ENCODE data around the gene C2orf78.
A peak's percentile ranks its signal among the peaks of the same experiment; 100 is the strongest.
"Not testable (repeated sequence)": the region's sequence is repeated elsewhere in the genome, so short reads cannot be mapped to it uniquely, and the experiment has no call there.

The C2orf78 gene

DNA sequence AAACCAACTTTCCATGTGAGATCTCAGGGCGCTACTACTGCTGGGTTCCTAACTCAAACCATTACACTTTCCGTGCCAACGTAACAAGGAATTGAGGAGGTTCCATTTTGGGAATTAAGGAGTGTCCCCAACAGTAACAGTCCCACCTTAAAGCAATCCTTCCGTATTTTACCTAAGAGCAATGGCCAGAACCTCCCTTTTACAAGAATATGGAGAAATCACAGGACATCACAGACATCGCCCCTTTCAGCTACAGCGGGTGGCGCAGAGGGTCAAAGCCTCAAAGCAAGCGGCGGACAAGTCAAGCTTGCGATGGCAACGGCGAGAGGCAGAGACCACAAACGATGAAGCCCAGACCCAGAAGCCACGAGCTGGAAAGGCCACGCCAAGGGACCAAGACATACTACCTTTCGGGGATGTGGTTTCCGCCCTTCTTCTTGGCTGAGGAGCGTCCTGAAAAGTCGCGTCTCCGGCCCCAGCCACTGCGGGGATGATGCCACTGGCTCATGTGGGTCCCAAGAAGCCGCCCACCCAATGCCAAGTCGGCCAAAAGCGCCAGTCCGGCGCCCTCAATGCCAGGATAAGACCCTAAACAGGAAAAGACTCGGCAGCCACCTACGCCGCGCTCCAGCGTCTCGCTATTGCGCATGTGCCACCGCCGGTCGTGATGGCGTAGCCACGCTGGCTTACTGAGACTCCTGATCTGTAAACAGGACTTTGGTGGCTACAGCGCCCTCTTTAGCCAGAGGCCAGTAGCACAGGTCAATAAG lies 4.3 kb upstream of the C2orf78 start, which contains the start of gene DUSP11:
Gene DUSP11, minus strand, starts transcription at position 637 of the 770 bp plus-strand sequence. Its CDS starts 129 bp downstream, at position 508.
- DNase-seq: peak; percentile 97 to 99

DNA sequence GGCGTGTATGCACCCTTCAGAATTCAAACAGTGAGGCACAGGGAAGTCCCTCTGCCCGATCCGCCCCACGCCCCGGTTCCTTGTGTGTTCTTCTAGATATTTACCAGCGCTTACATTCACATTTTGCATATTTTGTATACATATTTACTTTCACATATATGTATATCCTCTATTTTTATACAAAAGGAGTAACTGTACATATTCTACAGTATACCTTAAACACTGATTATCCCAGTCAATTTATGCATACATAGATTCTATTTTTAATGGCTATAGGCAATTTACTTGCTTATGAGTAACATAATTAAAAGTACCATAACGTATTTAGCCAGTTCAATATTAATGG lies 3.8 kb upstream of the C2orf78 start:
- DNase-seq: no peak

DNA sequence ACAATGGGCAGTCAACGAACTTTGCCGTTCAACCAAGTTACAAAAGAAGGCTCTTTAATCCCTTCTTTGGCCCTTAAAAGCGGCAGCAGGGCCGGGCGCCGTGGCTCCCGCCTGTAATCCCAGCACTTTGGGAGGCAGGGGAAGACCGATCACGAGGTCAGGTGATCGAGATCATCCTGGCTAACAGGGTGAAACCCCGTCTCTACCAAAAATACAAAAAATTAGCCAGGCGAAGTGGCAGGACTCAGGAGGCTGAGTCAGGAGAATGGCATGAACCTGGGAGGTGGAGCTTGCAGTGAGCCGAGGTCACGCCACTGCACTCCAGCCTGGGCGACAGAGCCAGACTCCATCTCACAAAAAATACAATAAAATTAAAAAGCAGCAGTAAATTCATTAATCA lies 581 bp upstream of the C2orf78 start:
- DNase-seq: not testable (repeated sequence)

GRCh38 chr2:73811878-73812277 lies 27.9 kb downstream of the C2orf78 start:
- DNase-seq: no peak

DNA sequence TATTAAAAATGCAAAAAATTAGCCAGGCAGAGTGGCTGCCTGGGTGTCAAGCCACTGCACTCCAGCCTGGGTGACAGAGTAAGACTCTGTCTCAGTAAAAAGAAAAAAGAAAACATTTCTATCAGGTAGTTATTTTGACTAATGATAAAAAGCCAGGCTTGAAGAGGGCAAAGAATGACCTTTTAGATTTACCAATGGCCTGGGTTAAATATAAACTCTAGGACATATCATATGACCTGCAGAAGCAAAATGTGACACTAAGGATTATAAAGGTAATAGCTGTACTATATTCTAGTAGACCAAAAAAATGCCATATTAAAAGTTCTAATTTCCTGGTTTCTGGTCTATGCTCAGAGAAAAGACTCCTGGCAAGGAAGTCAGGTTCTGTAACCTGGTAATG lies 28.7 kb downstream of the C2orf78 start:
- no peak for DNase-seq

DNA sequence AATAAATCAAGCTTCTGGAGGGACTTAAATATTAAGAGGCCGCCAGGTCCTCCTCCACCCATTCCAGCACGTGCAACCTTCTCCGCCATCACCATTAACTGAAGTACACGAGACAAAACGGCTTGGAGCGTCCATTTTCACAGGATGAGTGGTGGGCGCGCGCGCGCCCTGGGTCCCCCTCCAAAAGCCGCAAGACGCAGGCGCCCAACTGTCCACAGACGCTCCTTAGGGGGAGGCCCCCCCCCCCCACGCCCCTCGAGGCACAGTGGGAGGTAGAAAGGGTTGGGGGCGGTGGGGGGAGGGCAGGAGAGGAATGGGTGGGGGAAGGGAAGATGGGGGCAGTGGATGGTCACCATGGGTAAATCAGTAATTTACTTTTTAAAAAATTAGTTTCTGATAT lies 34.3 kb downstream of the C2orf78 start:
- no peak for DNase-seq

DNA sequence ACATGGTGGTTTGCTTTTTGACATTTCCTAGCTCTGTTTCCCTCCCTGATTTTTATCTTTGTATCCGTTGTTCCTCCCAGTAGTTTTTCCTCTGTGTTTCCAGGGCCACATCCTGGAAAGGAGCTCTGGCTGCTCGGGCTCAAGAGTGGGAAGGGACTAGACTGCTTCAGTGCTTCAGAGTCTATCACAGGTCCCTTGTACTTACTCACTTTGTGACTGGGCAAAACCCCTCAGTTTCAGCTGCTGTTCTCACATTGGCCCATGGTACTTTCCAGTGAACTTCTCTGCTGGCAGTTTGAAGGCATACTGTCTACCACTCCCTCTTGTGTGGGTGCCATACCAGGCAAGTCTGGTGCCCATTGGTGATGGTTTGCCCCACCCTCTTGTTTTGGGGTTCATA lies 37.2 kb downstream of the C2orf78 start:
- peak in 1 of 2 donors; percentile 27 for DNase-seq

DNA sequence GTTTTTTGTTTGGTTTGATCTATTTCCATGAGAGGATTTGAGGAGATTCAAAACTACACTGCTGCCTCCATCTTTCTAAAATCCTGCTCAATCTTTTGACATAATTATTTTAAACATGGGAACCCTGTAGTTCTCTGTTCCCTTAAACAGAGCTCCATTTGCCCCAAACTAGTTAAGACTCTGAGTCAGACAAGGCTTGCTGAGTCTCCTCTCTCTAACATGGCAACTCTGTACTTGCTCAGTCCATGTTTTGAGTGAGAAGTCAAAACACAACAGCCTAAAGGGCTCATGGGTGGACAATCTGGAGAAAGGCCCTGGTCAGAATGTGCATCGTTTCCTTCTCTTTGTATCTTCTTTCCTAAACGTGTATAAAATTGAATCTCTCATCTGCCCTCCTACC lies 37.7 kb downstream of the C2orf78 start:
- no peak for DNase-seq

DNA sequence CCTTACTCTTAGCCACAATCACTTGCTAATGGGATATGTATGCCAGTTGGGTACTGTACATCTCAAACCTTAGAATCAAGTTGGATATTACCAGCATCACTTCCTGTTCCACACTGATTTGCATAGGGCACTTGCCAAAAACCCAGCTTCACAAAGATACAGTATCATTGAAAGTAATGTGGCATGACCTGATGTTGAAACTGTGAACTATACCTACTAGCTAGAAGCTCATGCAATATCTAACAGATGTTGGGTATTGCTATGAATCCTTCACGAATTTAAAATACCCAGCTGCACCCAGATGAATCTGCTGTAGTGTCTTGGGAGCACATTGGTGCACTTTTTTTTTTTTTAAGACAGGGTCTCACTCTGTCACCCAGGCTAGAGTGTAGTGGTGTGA lies 38.3 kb downstream of the C2orf78 start:
- DNase-seq: no peak

DNA sequence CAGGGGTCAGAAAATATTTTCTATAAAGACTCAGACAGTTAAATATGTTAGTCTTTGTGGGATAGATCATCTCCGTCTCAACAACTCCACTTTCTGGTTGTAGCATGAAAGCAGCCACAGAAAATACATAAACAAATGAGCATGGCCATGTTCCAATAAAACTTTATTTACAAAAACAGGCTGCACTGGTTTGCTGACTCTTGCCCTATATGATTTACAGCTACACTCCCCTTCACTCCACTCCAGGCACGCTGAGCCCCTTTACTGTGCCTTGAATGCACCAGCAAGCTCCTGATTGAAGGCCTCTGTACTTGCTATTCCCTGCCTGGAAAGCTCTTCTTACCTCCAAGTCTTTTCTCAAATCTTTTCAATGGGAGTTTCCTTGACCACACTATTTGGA lies 39.0 kb downstream of the C2orf78 start:
- no peak for DNase-seq

GRCh38 chr2:73823416-73823815 lies 39.4 kb downstream of the C2orf78 start:
- no peak for DNase-seq

GRCh38 chr2:73823916-73824523 lies 40.0 kb downstream of the C2orf78 start:
- DNase-seq: no peak

GRCh38 chr2:73825408-73825807 lies 41.4 kb downstream of the C2orf78 start:
- no peak for DNase-seq

DNA sequence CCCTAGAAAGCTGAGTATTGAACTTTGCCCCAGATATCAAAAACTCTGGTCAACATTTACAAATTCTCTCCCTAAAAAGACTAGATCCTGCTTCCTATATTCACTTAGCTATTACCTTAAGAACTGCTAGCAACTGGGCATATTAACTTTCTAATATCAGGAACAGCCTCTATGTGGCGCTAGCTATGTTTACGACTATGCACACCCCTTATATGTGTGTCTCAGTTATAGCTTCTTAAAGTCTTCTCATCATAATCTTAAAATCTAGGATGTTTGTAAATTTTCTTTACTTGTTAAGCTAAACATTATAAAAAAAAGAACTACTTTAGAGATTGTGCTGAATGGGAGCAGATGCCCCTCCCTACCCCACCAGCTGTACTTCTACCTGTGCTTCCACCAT lies 43.0 kb downstream of the C2orf78 start:
- no peak for DNase-seq

DNA sequence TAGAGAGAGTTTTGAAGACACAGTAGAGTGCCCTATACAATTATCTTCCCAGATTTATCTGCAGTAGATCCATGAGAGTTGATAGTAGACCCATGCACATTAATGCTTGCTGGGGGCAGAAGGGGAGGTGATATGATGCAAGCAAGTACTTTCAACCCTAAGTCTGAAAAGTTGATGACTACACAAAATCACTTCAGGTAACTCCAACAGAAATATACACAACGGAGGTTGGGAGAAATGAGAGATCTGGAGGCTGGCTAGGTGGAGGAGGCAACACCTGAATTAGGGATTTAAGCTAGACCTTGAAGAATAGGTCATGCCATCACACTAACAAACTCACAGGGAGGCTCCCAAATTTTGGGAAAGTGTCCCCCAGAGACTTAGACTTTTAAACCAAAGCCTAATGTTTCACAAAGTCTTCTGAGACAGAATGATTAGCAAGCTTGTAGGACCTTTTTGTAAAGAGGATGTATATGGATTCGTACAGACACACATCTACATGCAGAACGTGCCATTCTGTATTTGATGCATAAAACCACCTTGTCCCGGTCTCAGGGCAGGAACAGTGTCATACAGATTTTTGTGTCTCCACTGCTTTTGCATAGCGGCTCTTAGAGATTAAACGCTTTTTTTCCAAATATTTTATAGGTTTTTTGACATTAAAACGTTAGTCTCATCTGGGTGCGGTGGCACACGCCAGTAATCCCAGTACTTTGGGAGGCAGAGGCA lies 43.8 kb downstream of the C2orf78 start:
- no peak for DNase-seq

GRCh38 chr2:73828389-73828817 lies 44.4 kb downstream of the C2orf78 start:
- no peak for DNase-seq

GRCh38 chr2:73828818-73829570 lies 45.0 kb downstream of the C2orf78 start, which contains the start of gene STAMBP:
STAMBP (plus strand) TSS chr2:73828961; CDS start chr2:73830857, 1,896 bp downstream.
- peak; percentile 78 to 88 for DNase-seq

DNA sequence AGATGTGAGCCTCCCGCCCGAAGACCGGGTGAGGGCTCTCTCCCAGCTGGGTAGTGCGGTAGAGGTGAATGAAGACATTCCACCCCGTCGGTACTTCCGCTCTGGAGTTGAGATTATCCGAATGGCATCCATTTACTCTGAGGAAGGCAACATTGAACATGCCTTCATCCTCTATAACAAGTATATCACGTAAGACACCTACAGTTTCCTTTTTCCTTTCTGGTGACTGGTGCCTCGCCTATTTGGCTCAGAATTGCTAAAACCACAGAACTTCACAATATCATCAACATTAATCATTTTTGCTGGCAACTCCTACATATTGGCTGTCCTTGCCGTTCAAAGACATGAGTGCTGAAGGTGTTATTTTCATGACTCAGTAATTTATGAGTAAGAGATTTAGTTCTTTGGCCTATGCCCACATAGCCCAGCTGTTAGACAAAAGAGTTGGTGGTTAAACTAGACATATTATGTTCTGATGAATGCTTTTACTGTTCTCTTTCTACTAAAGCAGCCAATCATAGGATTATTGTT lies 47.0 kb downstream of the C2orf78 start:
- DNase-seq: peak in 1 of 2 donors; percentile 15

DNA sequence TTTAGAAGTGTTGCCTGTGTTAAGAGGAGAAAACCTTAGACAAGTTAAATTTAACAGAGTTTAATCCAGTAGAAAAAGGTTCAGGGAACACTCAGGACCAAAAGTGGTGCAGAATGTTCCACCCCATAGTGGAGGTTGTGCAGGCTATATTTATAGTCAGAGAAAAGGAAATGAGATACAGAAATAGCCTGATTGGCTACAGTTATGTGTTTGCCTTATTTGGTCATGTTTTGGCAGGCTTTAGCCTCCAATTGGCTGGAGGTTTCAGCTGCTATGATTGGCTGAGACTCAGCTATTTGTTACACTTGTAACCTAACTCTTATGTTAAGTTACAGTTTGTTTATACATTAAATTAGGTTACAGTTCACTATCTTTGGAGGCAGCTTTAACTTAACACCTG lies 48.9 kb downstream of the C2orf78 start:
- no peak for DNase-seq

DNA sequence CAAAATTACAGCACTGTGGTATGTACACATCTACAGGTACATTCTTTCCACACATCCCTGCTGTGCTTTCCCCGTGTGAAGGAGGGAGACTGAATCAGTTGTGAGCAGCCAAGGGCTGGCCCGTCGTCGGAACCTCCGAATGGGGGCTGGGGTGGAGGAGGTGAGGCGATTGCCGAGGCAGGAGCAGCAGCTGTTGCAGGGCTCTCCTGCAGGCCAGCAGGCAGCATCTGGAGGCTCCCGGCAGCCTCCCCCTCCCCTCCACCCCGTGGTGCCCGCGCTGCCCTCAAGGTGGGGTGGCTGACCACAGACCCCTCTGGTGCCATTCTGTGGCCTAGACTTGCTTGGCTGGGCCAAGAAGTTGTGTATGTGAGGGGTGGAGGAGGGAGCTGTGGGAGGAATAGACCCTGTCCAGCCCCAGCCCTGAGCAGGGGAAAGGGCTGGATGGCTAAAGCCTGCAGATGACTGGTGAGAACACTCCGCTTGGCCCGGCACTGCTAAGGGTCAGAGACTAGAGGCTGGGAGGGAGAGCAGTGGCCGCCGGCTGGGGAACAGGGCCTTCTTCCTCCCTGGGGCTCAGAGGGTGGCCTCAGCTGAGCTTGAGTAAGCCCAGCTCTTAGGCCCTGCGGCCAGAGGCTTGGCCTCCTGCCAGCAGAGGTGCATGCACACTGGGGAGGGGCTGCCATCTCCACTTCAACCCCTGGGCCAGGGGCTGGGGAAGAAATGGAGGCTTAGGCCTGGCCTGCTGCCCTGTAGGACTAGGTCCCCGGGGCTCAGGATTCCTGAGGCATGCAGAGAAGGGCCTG lies 52.4 kb downstream of the C2orf78 start:
- DNase-seq: no peak

- DNase-seq: no peak
Measured at GRCh38 chr2:73837847-73838585, 54.0 kb downstream of the C2orf78 start.

All from stimulated activated CD4-positive, alpha-beta T cell treated with anti-CD3 and anti-CD28 coated beads, Interleukin-2, amount 100 ng/mL, for 48 hours (primary cell).